CD1c-positive myeloid dendritic cell (primary cell): Measurements from ENCODE around the gene LIN7B.
A peak's percentile ranks its signal among the peaks of the same experiment; 100 is the strongest.
"Not testable (repeated sequence)": the region's sequence is repeated elsewhere in the genome, so short reads cannot be mapped to it uniquely, and the experiment has no call there.

Source experiments
- DNase-seq: peaks from one replicate; pipeline ENCODE4 v3.0.0-alpha.2; 2016; ENCODE audit errors: extremely low spot score

The LIN7B gene

DNA sequence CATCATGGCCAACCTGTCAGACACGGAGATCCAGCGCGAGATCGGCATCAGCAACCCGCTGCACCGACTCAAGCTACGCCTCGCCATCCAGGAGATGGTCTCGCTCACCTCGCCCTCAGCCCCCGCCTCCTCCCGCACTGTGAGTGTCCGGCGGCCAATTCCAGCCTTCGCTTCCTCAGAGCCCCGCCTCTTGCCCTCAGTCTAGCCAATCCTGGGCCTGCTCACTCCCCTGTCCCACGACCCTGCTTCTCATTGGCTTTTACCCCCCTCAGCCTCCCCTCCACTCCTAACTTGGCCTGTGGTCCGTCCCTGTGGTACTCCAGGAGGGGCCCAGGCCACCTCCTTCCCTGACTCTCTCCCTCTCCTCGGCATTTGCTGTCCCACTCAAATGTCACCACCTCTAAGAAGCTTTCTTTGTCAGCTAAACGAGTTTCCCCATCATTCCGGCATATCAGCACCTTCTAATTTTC, 28.7 kb downstream of the LIN7B start:
- peak; percentile 67 for DNase-seq

DNA sequence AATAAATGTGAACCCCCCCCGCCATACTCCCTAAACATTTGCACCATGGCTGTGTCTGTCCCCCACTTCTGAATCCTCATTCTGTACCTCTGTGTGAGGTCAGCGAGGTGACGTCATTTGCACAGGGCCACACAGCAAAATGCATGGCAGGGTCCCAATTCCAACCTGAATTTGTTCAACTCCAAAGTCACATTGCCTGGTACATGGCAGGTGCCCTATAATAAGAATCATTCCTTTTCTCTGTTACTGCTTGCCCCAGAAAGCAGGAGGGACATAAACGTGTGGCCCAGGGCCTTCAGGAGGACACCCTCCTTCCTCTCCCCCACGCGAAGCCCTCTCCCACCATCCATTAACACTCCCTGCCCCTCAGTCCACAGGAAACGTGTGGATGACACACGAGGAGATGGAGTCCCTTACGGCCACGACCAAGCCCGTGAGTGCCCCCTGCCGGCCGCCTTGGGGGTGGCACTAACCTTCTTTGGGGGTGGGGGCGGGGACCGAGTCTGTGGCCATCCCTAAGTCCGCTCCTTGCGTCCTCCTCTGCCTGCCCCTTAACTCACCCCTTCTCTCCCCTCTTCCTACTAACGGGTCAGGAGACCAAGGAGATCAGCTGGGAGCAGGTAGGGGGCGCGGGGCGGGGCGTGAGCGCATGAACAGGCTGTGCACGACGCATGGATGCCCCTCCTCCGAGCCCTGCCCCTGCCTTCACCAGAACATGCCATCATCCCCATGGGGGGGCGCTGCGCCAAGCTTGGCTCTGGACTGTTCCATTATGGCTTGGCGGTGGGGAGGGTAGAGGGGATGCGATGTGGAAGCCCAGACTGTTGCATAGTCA, 31.6 kb downstream of the LIN7B start:
- peak; percentile 83 for DNase-seq

DNA sequence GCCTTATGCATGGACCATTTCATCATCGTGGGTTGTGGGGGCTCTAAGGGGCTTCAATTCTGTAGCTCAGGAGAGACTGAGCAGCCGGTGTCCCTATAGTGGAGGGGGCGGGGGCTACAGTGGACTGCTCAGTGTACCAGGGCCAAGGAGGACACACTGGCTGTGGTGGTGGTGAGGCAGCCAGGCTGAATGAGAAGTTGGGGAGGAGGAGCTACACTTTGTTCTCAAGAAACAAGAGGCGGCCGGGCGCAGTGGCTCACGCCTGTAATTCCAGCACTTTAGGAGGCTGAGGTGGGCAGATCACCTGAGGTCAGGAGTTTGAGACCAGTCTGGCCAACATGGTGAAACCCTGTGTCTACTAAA, 32.2 kb downstream of the LIN7B start:
- DNase-seq = not testable (repeated sequence)

DNA sequence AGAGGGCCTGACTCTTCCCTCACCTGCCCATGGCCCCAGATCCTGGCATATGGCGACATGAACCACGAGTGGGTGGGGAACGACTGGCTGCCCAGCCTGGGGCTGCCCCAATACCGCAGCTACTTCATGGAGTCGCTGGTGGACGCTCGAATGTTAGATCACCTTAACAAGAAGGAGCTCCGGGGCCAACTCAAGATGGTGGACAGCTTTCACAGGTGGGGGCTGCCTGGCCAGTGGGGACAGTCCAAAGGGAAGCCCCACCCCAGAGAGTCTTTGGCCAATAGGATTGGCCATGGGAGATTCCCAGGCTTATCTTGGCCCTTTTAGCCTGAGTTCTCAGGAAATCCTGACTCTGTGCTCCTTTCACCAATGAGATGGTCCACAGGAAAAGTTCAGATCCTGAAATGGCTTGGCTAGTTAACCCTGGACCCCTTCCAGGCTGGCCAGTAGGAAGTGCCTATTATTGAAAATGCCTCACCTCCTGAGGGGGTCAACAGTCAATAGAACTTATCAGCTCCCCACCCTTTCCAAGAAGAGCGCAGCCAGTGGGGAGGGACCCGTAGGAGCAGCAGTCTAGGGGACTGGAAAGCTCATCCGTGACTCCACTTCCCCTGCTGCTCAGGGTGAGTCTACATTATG, 34.0 kb downstream of the LIN7B start:
- DNase-seq = no peak

DNA sequence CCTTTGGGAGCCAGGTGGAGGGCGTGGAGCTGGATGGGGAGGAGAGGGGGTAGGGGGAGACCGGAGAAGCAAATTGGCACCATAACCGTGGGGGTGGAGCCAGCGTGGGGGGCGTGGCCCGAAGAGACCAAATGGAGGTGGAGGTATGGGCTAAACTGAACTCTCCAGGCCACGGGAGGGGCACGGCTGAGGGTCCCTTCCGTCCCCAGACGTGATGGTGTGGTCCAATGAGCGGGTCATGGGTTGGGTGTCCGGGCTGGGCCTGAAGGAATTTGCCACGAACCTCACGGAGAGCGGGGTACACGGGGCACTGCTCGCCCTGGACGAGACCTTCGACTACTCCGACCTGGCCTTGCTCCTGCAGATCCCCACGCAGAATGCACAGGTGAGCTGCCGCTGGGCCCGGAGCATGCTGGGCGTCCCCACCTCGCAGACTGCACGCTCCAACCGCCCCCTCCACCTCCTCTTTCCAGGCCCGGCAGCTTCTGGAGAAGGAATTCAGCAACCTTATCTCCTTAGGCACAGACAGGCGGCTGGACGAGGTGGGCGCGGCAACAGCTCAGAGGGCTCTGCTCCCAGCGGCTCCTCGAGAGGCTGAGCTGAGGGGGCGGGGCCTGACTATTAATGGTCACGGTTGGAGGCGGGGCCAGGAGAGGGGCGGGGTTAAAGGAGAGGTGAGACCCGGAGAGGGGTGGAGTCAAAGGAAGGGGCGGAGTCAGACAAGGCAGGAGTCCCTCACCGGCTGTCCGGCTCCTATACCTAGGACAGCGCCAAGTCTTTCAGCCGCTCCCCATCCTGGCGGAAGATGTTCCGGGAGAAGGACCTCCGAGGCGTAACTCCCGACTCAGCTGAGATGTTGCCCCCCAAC, 34.8 kb downstream of the LIN7B start:
- DNase-seq = peak; percentile 78

DNA sequence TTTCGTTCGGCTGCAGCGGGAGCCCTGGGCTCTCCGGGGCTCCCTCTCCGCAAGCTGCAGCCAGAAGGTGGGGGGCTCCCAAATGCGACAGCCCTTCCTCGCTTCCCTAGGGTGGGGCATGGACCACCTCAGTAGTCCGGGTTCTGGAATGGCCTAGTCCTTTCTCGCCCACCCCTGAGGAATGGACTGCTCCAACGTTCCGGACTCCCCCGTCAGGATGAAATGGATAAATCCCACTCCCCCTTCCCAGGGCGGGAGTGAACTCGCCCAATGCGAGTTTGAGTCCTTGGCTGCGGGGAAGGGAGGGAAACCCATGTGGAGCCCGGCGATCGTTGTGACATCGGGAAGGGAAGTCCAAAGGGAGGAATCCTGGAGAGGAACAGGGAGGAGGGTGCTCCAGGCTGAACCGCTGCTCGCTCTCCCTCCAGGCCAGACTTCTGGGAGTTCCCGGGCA, 35.5 kb downstream of the LIN7B start:
- peak; percentile 35 for DNase-seq

DNA sequence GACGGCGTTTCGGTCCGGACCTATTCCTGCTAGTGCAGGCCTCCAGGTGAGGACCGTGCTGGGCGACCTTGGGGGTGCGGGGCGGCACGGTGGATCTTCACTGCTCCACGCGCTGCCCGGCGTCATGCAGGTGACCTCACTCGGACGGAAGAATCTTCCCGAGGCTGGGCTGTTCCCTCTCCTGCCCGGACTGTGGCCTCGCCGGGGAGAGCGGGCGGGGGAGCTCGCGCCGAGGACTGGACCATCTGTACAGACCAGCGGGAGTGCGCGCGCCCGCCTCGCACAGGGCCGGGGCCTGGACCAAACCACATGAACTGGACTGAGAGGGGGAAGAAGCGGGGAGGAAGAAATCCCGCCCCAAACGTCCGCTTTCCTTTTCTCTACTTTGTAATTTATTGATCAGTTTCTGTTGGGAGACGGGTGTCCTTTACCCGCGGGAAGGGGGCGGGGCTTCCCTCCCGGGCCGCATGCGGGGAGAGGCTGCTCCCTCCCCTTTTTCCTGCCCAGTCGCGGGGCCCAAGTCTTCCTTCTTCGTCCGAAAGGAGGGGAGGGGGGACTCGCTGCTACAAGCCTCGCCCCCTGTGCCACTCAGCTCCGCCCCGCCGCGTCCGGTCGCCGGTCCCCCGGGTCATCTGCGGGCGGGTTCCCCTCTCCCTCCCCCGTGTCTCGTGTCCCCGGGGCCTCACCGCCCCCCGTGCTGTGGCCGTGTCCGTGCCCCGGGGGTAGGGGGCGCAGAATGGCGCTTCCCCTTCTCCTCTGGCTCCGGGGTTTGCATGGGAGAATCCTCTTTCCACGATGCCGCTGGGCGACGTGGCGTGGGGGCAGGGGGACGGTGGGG, 36.2 kb downstream of the LIN7B start:
- peak; percentile 69 for DNase-seq

DNA sequence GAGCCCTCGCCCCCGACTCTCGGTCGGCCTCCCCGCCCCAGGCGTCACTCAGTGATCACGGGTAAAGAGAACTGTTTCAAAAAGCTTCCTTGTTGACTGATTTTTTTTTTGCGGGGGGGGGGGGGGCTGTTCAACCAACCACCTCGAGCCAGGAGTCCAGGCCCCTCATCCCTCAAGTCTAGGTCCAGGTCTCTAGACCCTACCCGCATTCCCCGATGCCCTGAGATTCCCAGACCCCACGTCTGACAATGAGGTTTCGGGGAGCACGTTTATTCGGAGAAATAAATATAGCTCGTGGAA, 36.7 kb downstream of the LIN7B start:
- no peak for DNase-seq

DNA sequence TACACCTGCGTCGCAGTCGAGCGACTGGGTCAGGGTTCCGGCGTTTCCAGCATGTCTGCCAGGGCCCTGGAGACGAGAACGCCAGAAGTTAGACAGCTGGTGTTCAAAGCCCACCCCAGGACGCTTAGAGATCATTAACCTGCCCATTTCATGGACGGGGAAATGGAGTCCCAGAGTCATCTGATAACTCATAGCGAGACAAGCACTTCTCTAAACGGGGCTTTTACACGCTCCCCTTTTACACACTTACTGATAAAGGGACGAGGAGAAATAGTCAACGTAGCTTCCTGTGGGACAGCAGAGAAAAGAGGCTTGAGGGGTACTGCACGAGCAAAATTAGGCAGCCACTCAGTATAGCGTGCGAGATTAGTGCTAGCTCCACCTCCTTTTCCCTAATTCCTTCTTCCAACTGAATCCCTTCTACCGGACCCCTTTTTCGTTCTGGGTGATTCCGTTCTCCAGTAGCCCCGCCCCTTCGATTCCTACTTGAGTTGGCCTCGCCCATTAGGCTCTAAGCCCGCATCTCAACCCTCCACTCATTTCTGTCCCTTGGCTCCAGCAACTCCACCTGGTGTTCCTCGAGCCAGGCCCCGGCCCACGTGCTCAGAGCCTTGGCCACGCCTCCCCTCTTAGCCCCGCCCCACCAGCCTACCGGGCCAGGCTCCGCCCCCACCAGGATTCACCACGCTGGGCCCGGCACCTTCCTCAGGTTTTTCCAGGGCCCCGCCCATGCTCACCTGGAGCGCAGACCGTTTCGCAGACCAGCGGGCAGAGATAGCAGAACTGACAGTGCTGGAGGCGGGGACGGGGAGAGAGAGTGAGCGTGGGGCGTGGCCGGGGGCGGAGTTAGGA, 37.3 kb downstream of the LIN7B start:
- DNase-seq = peak; percentile 31

DNA sequence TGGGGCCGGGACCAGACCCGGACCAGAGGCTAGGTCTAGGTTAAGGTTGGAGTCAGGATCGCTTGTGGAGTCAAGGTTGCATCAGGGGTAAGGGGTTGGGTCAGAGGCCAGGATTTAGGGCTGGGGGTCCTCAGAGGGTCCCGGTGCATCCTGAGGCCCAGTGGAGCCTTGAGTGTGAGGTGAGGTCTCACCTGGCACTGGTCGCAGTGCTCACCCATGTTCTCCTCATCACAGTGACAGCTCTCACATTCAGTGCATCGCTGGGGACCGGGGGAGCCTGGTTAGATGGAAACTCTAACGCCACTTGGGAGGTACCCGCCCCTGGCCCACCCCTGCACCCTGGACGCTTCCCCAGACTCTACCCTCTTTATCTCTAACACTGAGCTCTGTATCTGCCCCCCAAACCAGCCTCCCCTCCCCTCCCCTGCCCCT, 38.0 kb downstream of the LIN7B start:
- no peak for DNase-seq

DNA sequence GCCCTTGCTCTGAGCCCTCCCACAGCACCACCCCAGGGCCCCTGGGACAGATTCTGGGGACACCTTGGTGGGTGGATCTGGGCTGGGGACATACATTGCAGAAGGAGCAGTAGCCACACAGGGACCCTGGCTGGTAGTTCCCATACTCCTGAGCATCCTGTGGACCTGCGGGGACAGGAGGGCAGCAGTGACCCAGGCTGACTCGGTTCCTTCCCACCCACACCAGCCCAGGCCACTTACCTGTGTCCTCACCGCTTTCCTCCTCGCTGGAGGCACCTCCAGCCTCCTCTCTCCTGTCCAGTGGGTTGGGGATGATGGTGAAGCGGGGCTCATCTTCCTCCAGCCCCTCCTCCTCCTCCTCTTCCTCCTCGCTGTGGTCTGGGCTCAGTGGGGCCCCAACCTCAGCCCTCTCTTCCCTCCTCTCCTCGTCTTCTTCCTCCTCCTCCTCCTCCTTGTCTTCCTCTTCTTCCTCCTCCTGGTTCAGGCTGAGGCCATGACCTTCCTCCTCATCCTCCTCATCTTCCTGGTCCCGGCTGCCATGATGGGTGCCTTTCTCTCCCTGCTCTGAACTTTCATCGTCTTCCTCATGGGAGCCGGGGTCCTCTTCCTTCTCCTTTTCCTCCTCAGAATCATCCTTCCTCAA, 39.1 kb downstream of the LIN7B start:
- no peak for DNase-seq

DNA sequence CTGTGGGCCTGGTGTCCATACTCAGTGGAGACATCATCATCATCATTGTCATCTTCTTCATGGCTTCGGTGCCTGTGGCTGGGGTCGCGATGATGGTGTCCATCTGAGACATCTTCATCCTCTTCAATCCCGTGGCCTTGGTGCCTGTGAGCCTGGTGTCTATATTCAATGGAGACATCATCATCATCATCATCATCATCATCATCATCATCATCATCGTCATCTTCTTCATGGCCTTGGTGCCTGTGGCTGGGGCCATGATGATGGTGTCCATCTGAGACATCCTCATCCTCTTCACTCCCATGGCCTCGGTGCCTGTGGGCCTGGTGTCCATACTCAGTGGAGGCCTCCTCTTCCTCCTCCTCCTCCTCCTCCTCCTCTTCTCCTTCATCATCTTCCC, 40.1 kb downstream of the LIN7B start:
- DNase-seq = no peak

DNA sequence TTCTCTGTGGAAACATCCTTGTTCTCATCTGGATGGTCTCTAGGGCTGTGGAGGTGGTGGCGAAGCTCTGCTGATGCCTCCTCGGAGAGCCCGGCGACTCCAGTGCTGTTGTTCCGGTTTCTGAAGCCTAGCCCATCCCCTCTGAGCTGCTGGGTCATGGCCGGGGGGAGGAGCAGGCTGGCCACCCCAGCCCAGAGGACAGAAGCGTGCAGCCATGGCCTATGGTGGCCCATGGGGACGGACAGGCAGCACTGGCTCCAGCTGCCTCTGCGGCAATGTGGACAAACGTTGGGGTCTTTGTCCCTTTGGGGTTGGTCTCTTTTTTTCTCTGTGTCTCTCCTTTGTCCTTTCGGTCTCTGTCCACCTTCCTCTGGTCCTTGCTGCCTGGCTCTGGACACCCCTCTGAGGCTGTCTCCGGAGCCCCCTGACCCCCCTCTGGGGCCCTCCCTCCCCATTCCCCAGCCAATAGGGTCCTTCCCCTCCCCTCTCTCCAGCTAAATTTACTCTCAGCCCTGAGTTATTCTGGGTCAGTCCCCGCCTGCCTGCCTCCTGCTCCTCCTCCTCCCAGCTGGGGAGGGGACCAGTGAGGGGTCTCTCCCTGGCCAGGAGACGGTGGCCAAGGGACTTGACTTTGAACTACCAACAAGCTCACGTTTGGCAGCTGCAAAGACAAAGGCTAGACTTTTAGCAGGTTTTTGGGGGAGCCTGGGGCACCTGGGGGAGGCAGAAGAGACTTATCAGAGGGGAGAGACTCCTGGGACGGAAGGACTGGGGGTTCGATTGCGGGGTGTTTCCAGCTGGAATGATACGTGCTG, 41.0 kb downstream of the LIN7B start, which contains the start of gene HRC:
Gene HRC (minus strand): TSS at position 392 of the 815 bp plus-strand sequence. CDS start 159 bp downstream, at position 233.
- no peak for DNase-seq

DNA sequence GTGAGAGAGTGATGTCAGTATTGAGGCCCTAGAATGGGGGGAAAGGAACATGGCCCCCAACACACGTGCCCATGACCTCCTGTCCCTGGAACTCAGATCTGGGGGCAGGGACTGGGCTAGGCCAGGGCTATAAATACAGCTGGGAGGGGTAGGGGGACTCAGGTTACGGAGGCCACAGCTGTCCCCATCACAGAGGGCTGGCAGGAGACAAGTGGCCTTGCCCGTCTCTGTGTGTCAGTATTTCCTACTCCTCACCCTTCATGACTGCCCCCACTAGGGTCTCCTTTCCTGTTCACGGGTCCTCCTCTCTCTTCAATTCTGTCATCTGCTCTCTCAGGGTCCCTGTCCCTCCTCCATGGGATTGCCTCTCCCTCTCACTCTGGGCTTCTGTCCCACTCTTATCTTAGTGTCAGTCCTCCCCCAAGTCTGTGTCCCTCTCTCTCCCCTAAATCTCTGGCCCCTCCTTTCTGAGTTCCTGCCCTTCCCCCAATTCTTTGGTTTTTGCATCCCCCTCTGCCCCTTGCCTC, 41.7 kb downstream of the LIN7B start:
- DNase-seq = no peak

DNA sequence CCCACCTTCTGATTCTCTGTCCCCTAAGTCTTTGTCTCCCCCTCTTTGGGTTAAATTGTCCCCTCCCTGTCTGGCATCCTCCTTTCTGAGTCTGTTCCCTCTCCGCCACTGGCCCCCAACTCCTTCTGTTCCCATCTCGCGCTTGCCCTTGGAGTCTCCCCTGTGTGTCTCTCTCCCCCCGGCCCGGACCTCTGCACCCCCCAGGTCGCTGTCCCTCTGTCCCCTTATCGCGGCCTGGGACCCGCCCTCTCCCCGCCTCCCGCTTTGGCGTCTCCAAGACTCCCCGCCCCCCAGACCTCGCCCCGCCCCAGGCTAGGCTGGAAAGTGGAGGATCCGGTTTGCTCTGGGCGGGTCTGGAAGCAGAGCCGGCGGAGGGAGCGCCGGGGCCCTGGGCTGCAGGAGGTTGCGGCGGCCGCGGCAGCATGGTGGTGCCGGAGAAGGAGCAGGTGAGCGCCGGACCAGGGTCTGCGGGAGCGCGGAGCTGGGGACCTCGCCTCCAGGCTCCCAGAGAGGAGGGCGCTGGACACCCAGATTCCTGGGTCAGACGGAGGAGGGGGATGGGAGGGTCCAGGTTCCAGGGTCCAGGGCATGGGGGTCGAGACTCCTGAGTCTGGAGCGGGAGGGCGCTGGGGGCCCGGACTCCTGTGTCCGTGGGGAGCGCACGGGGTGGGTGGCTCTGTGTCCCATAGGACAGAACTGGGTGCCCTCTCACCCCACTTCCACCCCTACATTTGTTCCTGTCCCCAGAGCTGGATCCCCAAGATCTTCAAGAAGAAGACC, 43.5 kb downstream of the LIN7B start, which contains the start of gene TRPM4:
Gene TRPM4 (plus strand): TSS at position 348 of the 780 bp plus-strand sequence. CDS start 75 bp downstream, at position 423.
- DNase-seq = peak; percentile 79

DNA sequence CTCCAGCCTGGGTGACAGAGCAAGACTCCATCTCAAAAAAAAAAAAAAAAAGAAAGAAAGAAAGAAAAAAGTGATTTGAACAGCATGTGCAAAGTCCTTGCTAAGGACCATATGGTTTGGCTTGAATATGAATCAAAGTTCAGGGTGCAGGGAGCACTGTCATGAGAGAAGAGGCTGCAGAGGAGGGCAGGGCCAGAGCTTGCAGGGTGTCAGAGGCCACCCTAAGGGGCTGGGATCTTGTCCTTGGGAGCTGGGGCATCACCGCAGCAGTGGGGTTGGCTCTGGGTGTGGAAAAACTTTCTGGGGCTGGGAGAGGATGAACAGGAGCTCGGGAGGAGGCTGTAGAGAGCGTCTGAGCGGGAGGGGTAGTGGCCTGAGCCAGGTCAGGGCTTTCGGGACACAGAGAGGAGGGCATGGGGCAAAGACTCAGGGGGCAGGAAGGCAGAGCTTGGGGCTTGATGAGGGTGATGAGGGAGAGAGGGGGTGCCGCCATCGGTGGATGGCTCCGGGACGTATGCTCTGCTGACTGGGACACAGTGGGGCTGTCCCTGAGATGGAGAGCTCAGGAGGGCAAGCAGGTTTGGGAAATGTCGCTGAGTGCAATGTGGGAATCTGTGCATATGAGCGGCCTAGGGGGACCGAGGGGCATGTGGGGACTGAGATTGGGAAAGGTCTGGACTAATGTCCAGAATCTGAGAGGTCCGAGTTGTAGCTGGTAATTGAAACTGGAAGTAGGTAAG, 46.5 kb downstream of the LIN7B start:
- no peak for DNase-seq

DNA sequence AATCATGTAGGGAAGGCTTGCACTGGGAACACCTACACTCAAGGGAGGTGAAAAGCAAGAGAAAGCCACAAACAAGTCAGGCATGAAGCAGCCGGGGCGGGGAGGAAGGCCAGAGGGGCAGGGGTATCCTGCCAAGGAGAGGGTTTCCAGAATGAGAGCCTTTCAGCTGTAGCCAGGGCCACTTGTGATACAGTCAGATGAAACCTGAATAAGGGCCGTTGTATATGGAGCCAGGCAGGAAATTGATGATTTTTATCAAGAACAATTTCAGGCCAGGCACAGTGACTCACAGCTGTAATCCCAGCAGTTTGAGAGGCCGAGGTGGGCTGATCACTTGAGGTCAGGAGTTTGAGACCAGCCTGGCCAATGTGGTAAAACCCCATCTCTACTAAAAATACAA, 47.8 kb downstream of the LIN7B start:
- DNase-seq = no peak
